H1 (cell line): ENCODE data around the gene APBA3. TPM values are rescaled to one million over a fixed set of nuclear protein-coding genes. Genes with fewer than 3 reads are reported as not detected.

Experiments used
- CTCF ChIA-PET: fragments of 300-600 bp; sonication (Branson Sonifier 250); formaldehyde crosslinking; loops from one replicate; lab custom pipeline; 2021; ENCODE audit not compliant: partially characterized antibody; lab: Charles Lee
- POLR2A ChIA-PET: fragments of 300-600 bp; sonication (Branson Sonifier 250); formaldehyde crosslinking; loops from one replicate; lab custom pipeline; 2021; ENCODE audit warnings: inconsistent platforms; ENCODE audit not compliant: partially characterized antibody; lab: Charles Lee
- DNase-seq, 2 experiments: peaks; one replicate each; pipeline versions ENCODE4 v3.0.0 to v3.0.0-alpha.2; 2010 to 2022; ENCODE audit warnings: low spot score in 2 of 2, low read depth in 1 of 2, mixed read lengths in 1 of 2
- FAIRE-seq: peaks from 2 replicates; lab custom pipeline; 2011; peaks lifted over from hg19 to GRCh38; lab: Jason Lieb, UNC
- H2AFZ ChIP-seq: 2 replicates; pipeline ENCODE4 v1.8.1; 2012; ENCODE audit warnings: low read length, inconsistent platforms
- H2AK5ac ChIP-seq: 2 replicates; pipeline ENCODE4 v1.6.1; 2013; ENCODE audit warnings: low read depth, low read length
- H2BK120ac ChIP-seq: replicated peaks from 2 replicates; pipeline ENCODE3; 2013; ENCODE audit warnings: low read depth, low read length, inconsistent platforms
- H2BK12ac ChIP-seq: 2 replicates; pipeline ENCODE4 v1.6.1; 2013; ENCODE audit warnings: low read depth, low read length
- H2BK15ac ChIP-seq: 2 replicates; pipeline ENCODE4 v1.6.1; 2013; ENCODE audit warnings: low read length
- H2BK20ac ChIP-seq: 2 replicates; pipeline ENCODE4 v1.6.1; 2013; ENCODE audit warnings: low read length
- H2BK5ac ChIP-seq: 2 replicates; pipeline ENCODE4 v1.6.1; 2013; ENCODE audit warnings: low read depth, low read length
- H3K14ac ChIP-seq: 2 replicates; pipeline ENCODE4 v1.6.1; 2013; ENCODE audit warnings: inconsistent platforms; ENCODE audit not compliant: insufficient read length
- H3K18ac ChIP-seq: 2 replicates; pipeline ENCODE4 v1.6.1; 2013; ENCODE audit warnings: low read length; ENCODE audit errors: extremely low read depth
- H3K23ac ChIP-seq: 2 replicates; pipeline ENCODE4 v1.6.1; 2013; ENCODE audit warnings: inconsistent platforms; ENCODE audit not compliant: insufficient read length
- H3K23me2 ChIP-seq: 2 replicates; pipeline ENCODE4 v1.6.1; 2013; ENCODE audit warnings: low read depth, low read length
- H3K27ac ChIP-seq: 2 replicates; pipeline ENCODE4 v1.6.1; 2011; ENCODE audit warnings: low read depth, low read length, inconsistent platforms
- H3K27me3 ChIP-seq, 4 experiments: replicated peaks in 1 of 4; 1 replicate in 1 of 4; 2 replicates in 3 of 4; pipeline versions ENCODE4 v1.6.1 to v1.8.1; 2011 to 2013; ENCODE audit warnings: low read length in 3 of 4, mild to moderate bottlenecking in 3 of 4, inconsistent platforms in 2 of 4, mixed read lengths in 2 of 4, moderate library complexity in 1 of 4; ENCODE audit not compliant: control insufficient read depth in 3 of 4, insufficient read depth in 3 of 4; ENCODE audit errors: extremely low read depth in 1 of 4
- H3K36me3 ChIP-seq, 4 experiments: 2 replicates each; pipeline versions ENCODE4 v1.6.1 to v1.8.1; 2011 to 2013; ENCODE audit warnings: mild to moderate bottlenecking in 4 of 4, low read length in 3 of 4, moderate library complexity in 2 of 4, control low read depth in 1 of 4, inconsistent platforms in 1 of 4; ENCODE audit not compliant: insufficient read depth in 4 of 4, control insufficient read depth in 2 of 4
- H3K4ac ChIP-seq: replicated peaks from 2 replicates; pipeline ENCODE3; 2013; ENCODE audit warnings: low read length, low read depth, mixed read lengths, inconsistent platforms; ENCODE audit not compliant: insufficient read length
- H3K4me1 ChIP-seq, 4 experiments: replicated peaks in 1 of 4; 1 replicate in 1 of 4; 2 replicates in 3 of 4; pipeline versions ENCODE4 v1.6.1 to v1.8.1; 2011 to 2013; ENCODE audit warnings: low read length in 3 of 4, inconsistent platforms in 2 of 4, mixed read lengths in 1 of 4; ENCODE audit not compliant: insufficient read depth in 4 of 4, control insufficient read depth in 3 of 4
- H3K4me2 ChIP-seq, 2 experiments: 2 replicates each; pipeline versions ENCODE4 v1.6.1 to v1.8.1; 2011 to 2013; ENCODE audit warnings: low read depth in 2 of 2, low read length in 2 of 2, control low read depth in 1 of 2, inconsistent platforms in 1 of 2, mild to moderate bottlenecking in 1 of 2; ENCODE audit not compliant: insufficient read depth in 1 of 2
- H3K4me3 ChIP-seq, 4 experiments: fragments of 200-600, 300-600 bp in 1 of 4; sonication (generic), shearing (Covaris generic), sonication (Bioruptor Twin) in 1 of 4; 2 replicates each; pipeline versions ENCODE4 v1.5.1 to v1.8.1; 2011 to 2016; ENCODE audit warnings: low read length in 4 of 4, low read depth in 3 of 4, control low read depth in 2 of 4, inconsistent platforms in 2 of 4, mild to moderate bottlenecking in 2 of 4, mixed read lengths in 1 of 4, moderate library complexity in 1 of 4; ENCODE audit not compliant: insufficient read depth in 2 of 4; ENCODE audit errors: extremely low read depth in 1 of 4
- H3K56ac ChIP-seq: replicated peaks from 2 replicates; pipeline ENCODE3; 2013; ENCODE audit warnings: low read depth, mild to moderate bottlenecking, mixed read lengths, low read length, inconsistent platforms; ENCODE audit not compliant: insufficient read length
- H3K79me1 ChIP-seq: 2 replicates; pipeline ENCODE4 v1.6.1; 2013; ENCODE audit warnings: low read depth, low read length, control low read depth
- H3K79me2 ChIP-seq, 2 experiments: 2 replicates each; pipeline versions ENCODE4 v1.6.1 to v1.8.1; 2012 to 2013; ENCODE audit warnings: low read length in 2 of 2, mild to moderate bottlenecking in 2 of 2, inconsistent platforms in 1 of 2; ENCODE audit not compliant: insufficient read depth in 2 of 2, control insufficient read depth in 1 of 2
- H3K9ac ChIP-seq, 4 experiments: replicated peaks in 1 of 4; 1 replicate in 1 of 4; 2 replicates in 3 of 4; pipeline versions ENCODE4 v1.6.1 to v1.8.1; 2011 to 2013; ENCODE audit warnings: low read depth in 3 of 4, low read length in 3 of 4, control low read depth in 2 of 4, mild to moderate bottlenecking in 2 of 4, moderate library complexity in 2 of 4, inconsistent platforms in 1 of 4; ENCODE audit errors: extremely low read depth in 1 of 4
- H3K9me3 ChIP-seq, 2 experiments: 2 replicates each; pipeline versions ENCODE4 v1.6.1 to v1.8.1; 2012 to 2013; ENCODE audit warnings: mild to moderate bottlenecking in 2 of 2, moderate library complexity in 2 of 2, control low read depth in 1 of 2, inconsistent platforms in 1 of 2, low read depth in 1 of 2, low read length in 1 of 2, mixed read lengths in 1 of 2; ENCODE audit not compliant: insufficient read depth in 2 of 2
- H4K20me1 ChIP-seq, 2 experiments: replicated peaks in 1 of 2; 2 replicates each; pipeline versions ENCODE3 to v1.8.1; 2011 to 2013; ENCODE audit warnings: inconsistent platforms in 2 of 2, low read length in 2 of 2, mild to moderate bottlenecking in 1 of 2; ENCODE audit not compliant: insufficient read depth in 2 of 2, control insufficient read depth in 1 of 2
- H4K5ac ChIP-seq: 2 replicates; pipeline ENCODE4 v1.6.1; 2013; ENCODE audit warnings: low read length, low read depth, mixed read lengths, inconsistent platforms; ENCODE audit not compliant: insufficient read length
- H4K8ac ChIP-seq: 2 replicates; pipeline ENCODE4 v1.8.0; 2013; ENCODE audit warnings: mild to moderate bottlenecking, moderate library complexity, low read length, inconsistent platforms; ENCODE audit not compliant: insufficient read depth; ENCODE audit errors: extremely low read depth
- H4K91ac ChIP-seq: replicated peaks from 2 replicates; pipeline ENCODE3; 2013; ENCODE audit warnings: low read length, mixed read lengths, inconsistent platforms; ENCODE audit not compliant: insufficient read length
- CTBP2 ChIP-seq: IDR thresholded peaks from 2 replicates; pipeline ENCODE4 v1.7.0; 2011; ENCODE audit warnings: borderline replicate concordance, mild to moderate bottlenecking, moderate library complexity, mixed read lengths, low read length; ENCODE audit not compliant: insufficient read depth, insufficient read length
- TAF7 ChIP-seq: optimal IDR thresholded peaks from 2 replicates; pipeline ENCODE3; 2011; ENCODE audit warnings: low read depth, mild to moderate bottlenecking, inconsistent platforms, low read length, moderate library complexity, borderline replicate concordance
- WGBS, 2 experiments: shearing (Covaris generic) in 1 of 2; methylation state at CpG; one replicate each; pipeline versions ENCODE4 v1.1.6 to v1.1.7; 2013 to 2015; ENCODE audit warnings: low lambda C conversion rate in 2 of 2, mixed read lengths in 2 of 2, inconsistent platforms in 1 of 2, low coverage in 1 of 2, missing lambda C conversion rate in 1 of 2; ENCODE audit not compliant: insufficient replicate concordance in 2 of 2, insufficient coverage in 1 of 2, insufficient read length in 1 of 2; ENCODE audit errors: extremely low coverage in 1 of 2, missing lambda C conversion rate in 1 of 2; 5-methylcytosine and 5-hydroxymethylcytosine counted together
- polyA plus RNA-seq, 7 experiments: library from polyadenylated mRNA; depleted of rRNA in 3 of 7; stranded (reverse) in 5 of 7; unstranded in 2 of 7; fragments of >200 nt in 5 of 7; fragments of 200-250 nt in 2 of 7; gene quantifications; 1 replicate in 5 of 7; 2 replicates in 1 of 7; 4 replicates in 1 of 7; pipeline versions ENCODE4 v1.2.1 to v1.2.3, GENCODE V29; 2011 to 2013; ENCODE audit warnings: missing spikeins in 2 of 7, mixed read lengths in 2 of 7
- total RNA-seq: library from RNA; stranded (reverse); fragmentation: NEBNext Ultra II Directional; extraction: Animal tissue kit (Norgen Biotek cat#: 25700); gene quantifications from 2 replicates; pipeline ENCODE4 v1.2.1, GENCODE V29; 2021

APBA3 gene
- total and polyA plus RNA-seq, 2 of the 8 experiments (the other 6 are each of a cell fraction or from before 2014, with no cell fraction given) = 21.4 to 36.9 TPM

GRCh38 chr19:3803986-3804385, 42.5 kb upstream of the APBA3 start:
- WGBS, 2 experiments = 91% methylated on average over 10 of the region's 10 CpGs; no CpG with 5 or more reads in 1 of the 2 experiments
- no peak overlapping the region for H3K23ac ChIP-seq
- H4K8ac ChIP-seq = no peak overlapping the region
- TF ChIP-seq CTBP2 (no peak), TAF7 (no peak)

More at GRCh38 chr19:3803986-3804385, 42.5 kb upstream of the APBA3 start:
- Histone ChIP-seq H4K5ac (no peak overlapping the region), H2BK15ac (no peak overlapping the region), H2BK20ac (no peak overlapping the region), H3K4ac (no peak overlapping the region), H2AK5ac (no peak overlapping the region), H3K9me3 (peaks cover 0 to 4% of the 10 kb centered on the region in 2 experiments; a peak in 1 of 4 replicates), H2BK120ac (no peak overlapping the region), H4K91ac (no peak overlapping the region), H3K18ac (no peak overlapping the region), H3K9ac (no peak overlapping the region), H3K27me3 (peaks cover 0 to 6% (median 4%) of the 10 kb centered on the region in 4 experiments; a peak in 5 of 7 replicates), H2BK5ac (no peak overlapping the region), H3K14ac (no peak overlapping the region), H3K4me1 (peaks cover 0 to 3% (median 1%) of the 10 kb centered on the region in 4 experiments; a peak in 3 of 7 replicates), H3K36me3 (peaks cover 0 to 3% (median 0%) of the 10 kb centered on the region in 4 experiments; a peak in 1 of 8 replicates), H2AFZ (no peak overlapping the region), H3K4me3 (no peak overlapping the region), H4K20me1 (peaks cover 0 to 9% of the 10 kb centered on the region in 2 experiments), H3K79me2 (no peaks in the 10 kb centered on the region), H2BK12ac (no peak overlapping the region), H3K56ac (no peak overlapping the region), H3K23me2 (peaks cover 9% of the 10 kb centered on the region), H3K27ac (no peak overlapping the region), H3K79me1 (no peaks in the 10 kb centered on the region), H3K4me2 (no peak overlapping the region)
- DNase-seq (no peak), FAIRE-seq (no peak)
- POLR2A ChIA-PET = no interaction called here
- CTCF ChIA-PET = interaction anchor here (0.8 to 2.2 kb wide), 3 partner anchors 15 to 113 kb away, joined by 3 to 7 read pairs (median 3); no protein-coding TSS in a partner anchor
